ENCODE measurements around the gene JMJD1C.
A peak's percentile ranks its signal among the peaks of the same experiment; 100 is the strongest.
"Not testable (repeated sequence)": the region's sequence is repeated elsewhere in the genome, so short reads cannot be mapped to it uniquely, and the experiment has no call there.

JMJD1C gene

DNA sequence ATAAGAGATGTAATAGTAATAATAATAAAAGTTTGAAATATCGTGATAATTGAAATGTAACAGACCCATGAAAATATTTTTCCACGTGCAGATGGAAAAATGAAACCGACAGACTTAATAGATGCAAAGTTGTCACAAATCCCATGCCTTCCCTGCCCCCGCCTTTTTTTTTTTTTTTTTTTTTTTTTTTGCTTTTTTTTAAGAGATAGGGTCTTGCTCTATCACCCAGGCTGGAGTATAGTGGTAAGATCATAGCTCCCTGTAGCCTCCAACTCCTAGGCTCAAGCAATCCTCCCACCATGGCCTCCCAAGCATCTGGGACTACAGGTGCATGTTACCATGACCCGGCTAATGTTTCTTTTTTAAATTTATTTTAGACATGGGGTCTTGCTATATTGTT is 80.5 kb downstream of the JMJD1C start:
- no peak overlapping the region for H3K4me3 ChIP-seq (ENCODE audit: low read length)

GRCh38 chr10:63384675-63385074 is 81.1 kb downstream of the JMJD1C start:
- DNase-seq (ENCODE audit: low read depth), result no peak
- TF ChIP-seq, protein P1, sequence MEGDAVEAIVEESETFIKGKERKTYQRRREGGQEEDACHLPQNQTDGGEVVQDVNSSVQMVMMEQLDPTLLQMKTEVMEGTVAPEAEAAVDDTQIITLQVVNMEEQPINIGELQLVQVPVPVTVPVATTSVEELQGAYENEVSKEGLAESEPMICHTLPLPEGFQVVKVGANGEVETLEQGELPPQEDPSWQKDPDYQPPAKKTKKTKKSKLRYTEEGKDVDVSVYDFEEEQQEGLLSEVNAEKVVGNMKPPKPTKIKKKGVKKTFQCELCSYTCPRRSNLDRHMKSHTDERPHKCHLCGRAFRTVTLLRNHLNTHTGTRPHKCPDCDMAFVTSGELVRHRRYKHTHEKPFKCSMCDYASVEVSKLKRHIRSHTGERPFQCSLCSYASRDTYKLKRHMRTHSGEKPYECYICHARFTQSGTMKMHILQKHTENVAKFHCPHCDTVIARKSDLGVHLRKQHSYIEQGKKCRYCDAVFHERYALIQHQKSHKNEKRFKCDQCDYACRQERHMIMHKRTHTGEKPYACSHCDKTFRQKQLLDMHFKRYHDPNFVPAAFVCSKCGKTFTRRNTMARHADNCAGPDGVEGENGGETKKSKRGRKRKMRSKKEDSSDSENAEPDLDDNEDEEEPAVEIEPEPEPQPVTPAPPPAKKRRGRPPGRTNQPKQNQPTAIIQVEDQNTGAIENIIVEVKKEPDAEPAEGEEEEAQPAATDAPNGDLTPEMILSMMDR (conservative IDR thresholded peaks at IDR 0.05; ENCODE audit: low read length), result no peak

More for the DNA sequence above, 80.5 kb downstream of the JMJD1C start:
- DNase-seq (ENCODE audit: low read depth), result no peak
- TF ChIP-seq, protein P1 (conservative IDR thresholded peaks at IDR 0.05; ENCODE audit: low read length), result no peak

GRCh38 chr10:63384001-63384400 is 81.8 kb downstream of the JMJD1C start:
- no peak overlapping the region for H3K4me3 ChIP-seq (ENCODE audit: low read length)
- TF ChIP-seq, protein P1 (conservative IDR thresholded peaks at IDR 0.05; ENCODE audit: low read length), result no peak
- no peak for DNase-seq (ENCODE audit: low read depth)

More at GRCh38 chr10:63384675-63385074, 81.1 kb downstream of the JMJD1C start:
- H3K4me3 ChIP-seq (ENCODE audit: low read length), result no peak overlapping the region

DNA sequence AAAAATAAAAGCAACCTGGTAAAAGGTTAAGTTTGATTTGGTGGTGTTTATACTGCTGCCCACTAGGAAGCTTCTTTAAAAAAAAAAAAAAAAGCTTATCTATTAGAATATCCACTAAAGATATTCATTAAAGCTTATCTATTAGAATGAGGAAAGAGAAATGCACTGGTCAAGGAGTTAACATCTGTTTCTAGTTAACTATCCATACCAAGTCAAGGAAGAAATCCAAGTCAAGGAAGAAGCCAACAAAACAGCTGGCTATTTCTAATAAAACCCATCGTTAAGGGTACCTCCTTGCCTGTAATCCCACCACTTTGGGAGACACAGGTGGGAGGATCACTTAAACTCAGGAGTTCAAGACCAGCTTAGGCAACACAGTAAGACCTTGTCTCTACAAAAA is 82.6 kb downstream of the JMJD1C start:
- H3K4me3 ChIP-seq (ENCODE audit: low read length), result no peak overlapping the region
- TF ChIP-seq, protein P1 (conservative IDR thresholded peaks at IDR 0.05; ENCODE audit: low read length), result no peak
- DNase-seq (ENCODE audit: low read depth), result peak; percentile 38

GRCh38 chr10:63382066-63382465 is 83.7 kb downstream of the JMJD1C start:
- TF ChIP-seq, protein P1 (conservative IDR thresholded peaks at IDR 0.05; ENCODE audit: low read length), result no peak
- peak; percentile 56 for DNase-seq (ENCODE audit: low read depth)

DNA sequence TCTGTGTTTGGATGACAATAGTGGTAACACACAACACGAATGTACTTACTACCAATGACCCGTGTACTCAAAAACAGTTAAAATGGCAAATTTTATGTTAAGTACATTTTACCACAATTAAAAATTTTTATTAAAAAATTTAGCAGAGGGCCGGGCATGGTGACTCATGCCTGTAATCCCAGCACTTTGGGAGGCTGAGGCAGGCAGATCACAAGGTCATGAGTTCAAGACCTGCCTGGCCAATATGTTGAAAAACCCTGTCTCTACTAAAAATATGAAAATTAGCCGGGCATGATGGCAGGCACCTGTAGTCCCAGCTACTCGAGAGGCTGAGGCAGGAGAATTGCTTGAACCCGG is 88.5 kb downstream of the JMJD1C start:
- peak overlapping the region; percentile 54 for H3K4me3 ChIP-seq (ENCODE audit: low read length)
- not testable (repeated sequence) for DNase-seq (ENCODE audit: low read depth)

More at GRCh38 chr10:63382066-63382465, 83.7 kb downstream of the JMJD1C start:
- H3K4me3 ChIP-seq (ENCODE audit: low read length), result no peak overlapping the region

DNA sequence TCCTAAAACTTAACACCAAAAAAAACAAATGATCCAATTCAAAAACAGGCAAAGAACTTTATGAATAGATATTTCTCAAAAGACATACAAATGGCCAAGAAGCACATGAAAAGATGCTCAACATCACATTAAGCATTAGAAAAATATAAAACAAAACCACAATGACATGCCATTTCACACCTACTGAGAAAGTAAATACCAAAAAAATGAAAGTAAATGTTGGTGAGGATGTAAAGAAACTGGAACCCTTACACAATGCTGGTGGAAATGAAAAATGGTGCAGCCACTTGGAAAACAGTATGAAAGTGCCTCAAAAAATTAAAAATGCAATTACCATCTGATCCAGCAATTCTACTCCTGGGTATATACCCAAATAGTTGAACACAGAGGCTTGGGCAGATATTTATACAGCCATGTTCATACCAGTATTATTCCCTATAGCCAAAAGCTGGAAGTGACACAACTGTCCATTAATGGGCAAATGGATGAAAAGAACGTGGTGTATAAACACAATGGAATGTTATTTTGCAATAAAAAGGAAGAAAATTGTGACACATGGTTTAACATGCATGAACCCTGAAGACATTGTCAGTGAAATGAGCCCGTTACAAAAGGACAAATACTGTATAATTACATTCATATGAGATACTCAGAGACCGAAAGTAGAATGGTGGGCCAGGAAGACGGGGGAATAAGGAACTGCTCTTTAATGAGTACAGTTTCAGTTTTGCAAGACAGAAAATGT is 89.0 kb downstream of the JMJD1C start:
- H3K4me3 ChIP-seq (ENCODE audit: low read length), result peak overlapping the region; percentile 54
- DNase-seq (ENCODE audit: low read depth), result peak; percentile 94
- TF ChIP-seq, protein P1 (conservative IDR thresholded peaks at IDR 0.05; ENCODE audit: low read length), result no peak

Measured in AG10803 (cell line).